C4-2B (cell line): Measurements from ENCODE around the gene KSR2.

Experiments
- ZFX ChIP-seq: fragments of 450-650 bp; IDR thresholded peaks from 2 replicates; pipeline ENCODE4 v1.6.1; 2017
- TF ChIP-seq, protein P1 (sequence below): fragments of 450-650 bp; conservative IDR thresholded peaks from 2 replicates; pipeline ENCODE4 v1.5.1; 2017; ENCODE audit warnings: mild to moderate bottlenecking

DNA sequence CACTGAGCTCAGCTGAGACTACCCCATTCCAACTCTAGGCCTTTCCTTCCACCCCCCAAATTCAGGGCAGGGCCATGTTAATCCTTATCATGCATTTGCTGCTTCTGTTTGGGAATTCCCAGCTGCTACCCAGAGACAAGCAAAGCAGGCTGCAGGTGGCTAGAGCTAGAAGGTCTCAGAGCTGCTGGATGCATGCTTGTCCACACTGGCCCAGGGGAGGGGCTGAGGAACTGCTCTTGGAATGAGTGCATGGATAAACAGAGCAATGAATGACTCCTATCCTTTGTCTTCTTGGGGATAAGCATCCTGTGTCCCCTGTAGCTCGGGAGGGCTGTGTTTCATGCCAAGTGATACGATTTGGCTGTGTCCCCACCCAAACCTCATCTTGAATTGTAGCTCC is 470.5 kb downstream of the KSR2 start:
- TF ChIP-seq, protein P1, sequence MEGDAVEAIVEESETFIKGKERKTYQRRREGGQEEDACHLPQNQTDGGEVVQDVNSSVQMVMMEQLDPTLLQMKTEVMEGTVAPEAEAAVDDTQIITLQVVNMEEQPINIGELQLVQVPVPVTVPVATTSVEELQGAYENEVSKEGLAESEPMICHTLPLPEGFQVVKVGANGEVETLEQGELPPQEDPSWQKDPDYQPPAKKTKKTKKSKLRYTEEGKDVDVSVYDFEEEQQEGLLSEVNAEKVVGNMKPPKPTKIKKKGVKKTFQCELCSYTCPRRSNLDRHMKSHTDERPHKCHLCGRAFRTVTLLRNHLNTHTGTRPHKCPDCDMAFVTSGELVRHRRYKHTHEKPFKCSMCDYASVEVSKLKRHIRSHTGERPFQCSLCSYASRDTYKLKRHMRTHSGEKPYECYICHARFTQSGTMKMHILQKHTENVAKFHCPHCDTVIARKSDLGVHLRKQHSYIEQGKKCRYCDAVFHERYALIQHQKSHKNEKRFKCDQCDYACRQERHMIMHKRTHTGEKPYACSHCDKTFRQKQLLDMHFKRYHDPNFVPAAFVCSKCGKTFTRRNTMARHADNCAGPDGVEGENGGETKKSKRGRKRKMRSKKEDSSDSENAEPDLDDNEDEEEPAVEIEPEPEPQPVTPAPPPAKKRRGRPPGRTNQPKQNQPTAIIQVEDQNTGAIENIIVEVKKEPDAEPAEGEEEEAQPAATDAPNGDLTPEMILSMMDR: no peak
- TF ChIP-seq ZFX: no peak
